ENCODE data around the gene MOCOS.

GRCh38 chr18:36262971-36263370 is 75.7 kb downstream of the MOCOS start:
- TF ChIP-seq, protein P1, sequence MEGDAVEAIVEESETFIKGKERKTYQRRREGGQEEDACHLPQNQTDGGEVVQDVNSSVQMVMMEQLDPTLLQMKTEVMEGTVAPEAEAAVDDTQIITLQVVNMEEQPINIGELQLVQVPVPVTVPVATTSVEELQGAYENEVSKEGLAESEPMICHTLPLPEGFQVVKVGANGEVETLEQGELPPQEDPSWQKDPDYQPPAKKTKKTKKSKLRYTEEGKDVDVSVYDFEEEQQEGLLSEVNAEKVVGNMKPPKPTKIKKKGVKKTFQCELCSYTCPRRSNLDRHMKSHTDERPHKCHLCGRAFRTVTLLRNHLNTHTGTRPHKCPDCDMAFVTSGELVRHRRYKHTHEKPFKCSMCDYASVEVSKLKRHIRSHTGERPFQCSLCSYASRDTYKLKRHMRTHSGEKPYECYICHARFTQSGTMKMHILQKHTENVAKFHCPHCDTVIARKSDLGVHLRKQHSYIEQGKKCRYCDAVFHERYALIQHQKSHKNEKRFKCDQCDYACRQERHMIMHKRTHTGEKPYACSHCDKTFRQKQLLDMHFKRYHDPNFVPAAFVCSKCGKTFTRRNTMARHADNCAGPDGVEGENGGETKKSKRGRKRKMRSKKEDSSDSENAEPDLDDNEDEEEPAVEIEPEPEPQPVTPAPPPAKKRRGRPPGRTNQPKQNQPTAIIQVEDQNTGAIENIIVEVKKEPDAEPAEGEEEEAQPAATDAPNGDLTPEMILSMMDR (IDR thresholded peaks at IDR 0.05): no peak
- no peak for TF ChIP-seq POLR2A (IDR thresholded peaks at IDR 0.05)
- TF ChIP-seq POLR2AphosphoS5 (IDR thresholded peaks at IDR 0.05): no peak
